Measurements from ENCODE around the gene RXFP3.

DNA sequence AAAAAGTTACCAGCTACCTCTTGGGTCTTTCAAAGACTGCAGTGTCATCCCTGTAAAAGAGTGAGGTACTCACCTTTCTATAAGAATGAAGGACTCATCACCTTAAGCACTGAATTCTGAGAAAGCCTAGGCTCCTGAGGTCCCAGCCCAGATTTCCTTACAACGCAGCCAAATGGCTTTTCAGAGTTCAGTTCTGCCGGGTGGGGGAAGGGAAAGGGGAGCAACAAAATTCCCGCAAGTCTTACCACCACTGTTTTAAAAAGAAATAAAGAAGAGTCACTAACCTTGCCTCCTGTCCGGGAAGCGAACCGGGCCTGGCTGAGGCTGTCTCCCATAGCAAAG lies 44.8 kb upstream of the RXFP3 start:
- TF ChIP-seq, protein P1, sequence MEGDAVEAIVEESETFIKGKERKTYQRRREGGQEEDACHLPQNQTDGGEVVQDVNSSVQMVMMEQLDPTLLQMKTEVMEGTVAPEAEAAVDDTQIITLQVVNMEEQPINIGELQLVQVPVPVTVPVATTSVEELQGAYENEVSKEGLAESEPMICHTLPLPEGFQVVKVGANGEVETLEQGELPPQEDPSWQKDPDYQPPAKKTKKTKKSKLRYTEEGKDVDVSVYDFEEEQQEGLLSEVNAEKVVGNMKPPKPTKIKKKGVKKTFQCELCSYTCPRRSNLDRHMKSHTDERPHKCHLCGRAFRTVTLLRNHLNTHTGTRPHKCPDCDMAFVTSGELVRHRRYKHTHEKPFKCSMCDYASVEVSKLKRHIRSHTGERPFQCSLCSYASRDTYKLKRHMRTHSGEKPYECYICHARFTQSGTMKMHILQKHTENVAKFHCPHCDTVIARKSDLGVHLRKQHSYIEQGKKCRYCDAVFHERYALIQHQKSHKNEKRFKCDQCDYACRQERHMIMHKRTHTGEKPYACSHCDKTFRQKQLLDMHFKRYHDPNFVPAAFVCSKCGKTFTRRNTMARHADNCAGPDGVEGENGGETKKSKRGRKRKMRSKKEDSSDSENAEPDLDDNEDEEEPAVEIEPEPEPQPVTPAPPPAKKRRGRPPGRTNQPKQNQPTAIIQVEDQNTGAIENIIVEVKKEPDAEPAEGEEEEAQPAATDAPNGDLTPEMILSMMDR (IDR thresholded peaks at IDR 0.05) = no peak
- no peak for TF ChIP-seq POLR2A (IDR thresholded peaks at IDR 0.05)

Measured in ovary (tissue), 3 donors.